ENCODE data around the gene PTCRA.
"Not testable (repeated sequence)": the region's sequence is repeated elsewhere in the genome, so short reads cannot be mapped to it uniquely, and the experiment has no call there.

The PTCRA gene

GRCh38 chr6:42885702-42886101 lies 30.2 kb upstream of the PTCRA start:
- H3K79me2 ChIP-seq (ENCODE audit: insufficient read depth, low read length) = peaks cover 55% of the 10 kb centered on the region
- no peaks in the 10 kb centered on the region for H3K27me3 ChIP-seq (ENCODE audit: insufficient read depth, low read length, poor library complexity, severe bottlenecking)
- H3K4me3 ChIP-seq (ENCODE audit: low read length, poor library complexity, severe bottlenecking) = no peak overlapping the region
- H4K20me1 ChIP-seq (ENCODE audit: insufficient read depth, low read length, poor library complexity, severe bottlenecking) = peaks cover 44% of the 10 kb centered on the region
- no peaks in the 10 kb centered on the region for H3K9me2 ChIP-seq (replicated peaks; ENCODE audit: low read depth, low read length)
- TF ChIP-seq CTCF (conservative IDR thresholded peaks at IDR 0.05; ENCODE audit: low read length) (no peak), EZH2phosphoT487 (IDR thresholded peaks at IDR 0.05; ENCODE audit: borderline replicate concordance) (no peak)
- H3F3A ChIP-seq (ENCODE audit: low read depth) = no peaks in the 10 kb centered on the region
- no peak overlapping the region for H3K4me2 ChIP-seq (ENCODE audit: low read depth, low read length, poor library complexity, severe bottlenecking)
- peaks cover 37% of the 10 kb centered on the region; the same call in 1 of the 2 replicates for H3K36me3 ChIP-seq (ENCODE audit: insufficient read depth, low read length)
- no peak overlapping the region for H3K9ac ChIP-seq (ENCODE audit: low read depth, low read length, poor library complexity, severe bottlenecking)
- H3K9me3 ChIP-seq (ENCODE audit: insufficient read depth, low read depth, low read length) = no peaks in the 10 kb centered on the region
- H2AFZ ChIP-seq (ENCODE audit: low read length) = no peak overlapping the region
- peaks cover 16% of the 10 kb centered on the region for H3K4me1 ChIP-seq (ENCODE audit: insufficient read depth, low read length, poor library complexity, severe bottlenecking)

GRCh38 chr6:42888201-42888600 lies 27.7 kb upstream of the PTCRA start:
- H3K4me2 ChIP-seq (ENCODE audit: low read depth, low read length, poor library complexity, severe bottlenecking); H2AFZ ChIP-seq (ENCODE audit: low read length); H3K4me3 ChIP-seq (ENCODE audit: low read length, poor library complexity, severe bottlenecking); H3K9me2 ChIP-seq (replicated peaks; ENCODE audit: low read depth, low read length); H3K9me3 ChIP-seq (ENCODE audit: insufficient read depth, low read depth, low read length); H3K9ac ChIP-seq (ENCODE audit: low read depth, low read length, poor library complexity, severe bottlenecking); H3F3A ChIP-seq (ENCODE audit: low read depth); H3K27me3 ChIP-seq (ENCODE audit: insufficient read depth, low read length, poor library complexity, severe bottlenecking): not testable (repeated sequence)
- Histone ChIP-seq H3K36me3 (ENCODE audit: insufficient read depth, low read length) (peaks cover 33% of the 10 kb centered on the region; the same call in 1 of the 2 replicates), H3K79me2 (ENCODE audit: insufficient read depth, low read length) (peaks cover 30% of the 10 kb centered on the region), H3K4me1 (ENCODE audit: insufficient read depth, low read length, poor library complexity, severe bottlenecking) (peaks cover 12% of the 10 kb centered on the region), H4K20me1 (ENCODE audit: insufficient read depth, low read length, poor library complexity, severe bottlenecking) (peaks cover 30% of the 10 kb centered on the region)

GRCh38 chr6:42889815-42890214 lies 26.0 kb upstream of the PTCRA start:
- Histone ChIP-seq H3K4me2 (ENCODE audit: low read depth, low read length, poor library complexity, severe bottlenecking) (peak overlapping the region; percentile 75), H3K9me2 (replicated peaks; ENCODE audit: low read depth, low read length) (no peaks in the 10 kb centered on the region), H3K9ac (ENCODE audit: low read depth, low read length, poor library complexity, severe bottlenecking) (peak overlapping the region; percentile 84), H3K79me2 (ENCODE audit: insufficient read depth, low read length) (peaks cover 13% of the 10 kb centered on the region; the same call in 1 of the 2 replicates), H3K27me3 (ENCODE audit: insufficient read depth, low read length, poor library complexity, severe bottlenecking) (no peaks in the 10 kb centered on the region), H3K4me3 (ENCODE audit: low read length, poor library complexity, severe bottlenecking) (peak overlapping the region; percentile 84), H3K9me3 (ENCODE audit: insufficient read depth, low read depth, low read length) (no peaks in the 10 kb centered on the region), H4K20me1 (ENCODE audit: insufficient read depth, low read length, poor library complexity, severe bottlenecking) (peaks cover 16% of the 10 kb centered on the region), H3K4me1 (ENCODE audit: insufficient read depth, low read length, poor library complexity, severe bottlenecking) (peaks cover 6% of the 10 kb centered on the region), H3F3A (ENCODE audit: low read depth) (no peaks in the 10 kb centered on the region), H3K36me3 (ENCODE audit: insufficient read depth, low read length) (peaks cover 16% of the 10 kb centered on the region; the same call in 1 of the 2 replicates), H2AFZ (ENCODE audit: low read length) (no peak overlapping the region)
- no peak for TF ChIP-seq EZH2phosphoT487 (IDR thresholded peaks at IDR 0.05; ENCODE audit: borderline replicate concordance)
- no peak for TF ChIP-seq CTCF (conservative IDR thresholded peaks at IDR 0.05; ENCODE audit: low read length)

Data from Loucy (cell line).